ENCODE results near the gene FRAT1.

FRAT1 gene

DNA sequence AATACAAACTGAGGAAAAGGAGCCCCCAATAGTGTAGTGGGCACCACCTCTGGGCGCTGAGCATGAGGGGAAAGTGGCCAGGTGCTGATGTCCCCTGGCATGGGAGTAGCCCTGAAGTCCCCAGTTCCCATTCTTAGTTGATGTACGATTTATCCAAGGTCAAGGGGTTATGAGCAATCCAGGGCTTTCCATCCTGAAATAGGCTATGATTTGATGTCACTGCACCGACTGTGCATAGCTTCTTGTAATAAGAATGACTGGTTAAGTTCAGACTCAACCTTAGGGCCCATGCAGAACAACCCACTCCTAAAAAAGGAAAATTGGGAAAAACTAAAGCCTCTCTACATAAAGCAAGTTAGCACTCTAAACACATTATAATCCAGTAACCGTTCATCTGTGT, 4.4 kb downstream of the FRAT1 start:
- Histone ChIP-seq H3K4me3 (replicated peaks; ENCODE audit: low read depth, low read length) (no peak overlapping the region), H3K36me3 (ENCODE audit: control insufficient read depth, insufficient read depth, low read length) (no peaks in the 10 kb centered on the region), H3K27me3 (replicated peaks; ENCODE audit: control insufficient read depth, insufficient read depth, low read length) (no peaks in the 10 kb centered on the region; the same call in 1 of the 2 replicates)
- no peak for DNase-seq (ENCODE audit: extremely low read depth, insufficient read length)
- TF ChIP-seq, protein P1, sequence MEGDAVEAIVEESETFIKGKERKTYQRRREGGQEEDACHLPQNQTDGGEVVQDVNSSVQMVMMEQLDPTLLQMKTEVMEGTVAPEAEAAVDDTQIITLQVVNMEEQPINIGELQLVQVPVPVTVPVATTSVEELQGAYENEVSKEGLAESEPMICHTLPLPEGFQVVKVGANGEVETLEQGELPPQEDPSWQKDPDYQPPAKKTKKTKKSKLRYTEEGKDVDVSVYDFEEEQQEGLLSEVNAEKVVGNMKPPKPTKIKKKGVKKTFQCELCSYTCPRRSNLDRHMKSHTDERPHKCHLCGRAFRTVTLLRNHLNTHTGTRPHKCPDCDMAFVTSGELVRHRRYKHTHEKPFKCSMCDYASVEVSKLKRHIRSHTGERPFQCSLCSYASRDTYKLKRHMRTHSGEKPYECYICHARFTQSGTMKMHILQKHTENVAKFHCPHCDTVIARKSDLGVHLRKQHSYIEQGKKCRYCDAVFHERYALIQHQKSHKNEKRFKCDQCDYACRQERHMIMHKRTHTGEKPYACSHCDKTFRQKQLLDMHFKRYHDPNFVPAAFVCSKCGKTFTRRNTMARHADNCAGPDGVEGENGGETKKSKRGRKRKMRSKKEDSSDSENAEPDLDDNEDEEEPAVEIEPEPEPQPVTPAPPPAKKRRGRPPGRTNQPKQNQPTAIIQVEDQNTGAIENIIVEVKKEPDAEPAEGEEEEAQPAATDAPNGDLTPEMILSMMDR (IDR thresholded peaks at IDR 0.05; ENCODE audit: insufficient read depth, low read length, poor library complexity, severe bottlenecking) = no peak

DNA sequence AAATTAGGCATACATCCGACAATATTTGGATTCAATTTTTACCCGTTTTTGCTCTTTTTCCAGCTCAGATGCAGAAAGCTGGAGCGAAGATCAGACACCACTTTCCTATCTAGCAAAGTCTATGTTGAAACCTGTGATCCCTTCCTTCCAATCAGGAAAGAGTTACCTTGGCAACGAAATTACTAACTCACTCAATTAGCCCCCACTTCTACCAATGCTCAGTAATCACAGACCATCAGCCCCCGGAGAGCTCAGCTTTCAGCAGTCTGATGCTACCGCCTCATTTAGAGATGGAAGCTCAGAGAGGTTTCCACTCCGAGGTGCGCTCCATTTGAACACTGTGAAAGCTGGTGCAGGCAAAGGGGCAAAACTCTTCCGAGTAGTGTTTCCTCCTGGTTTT, 6.7 kb downstream of the FRAT1 start:
- Histone ChIP-seq H3K4me3 (replicated peaks; ENCODE audit: low read depth, low read length) (no peak overlapping the region), H3K27me3 (replicated peaks; ENCODE audit: control insufficient read depth, insufficient read depth, low read length) (no peaks in the 10 kb centered on the region), H3K36me3 (ENCODE audit: control insufficient read depth, insufficient read depth, low read length) (no peaks in the 10 kb centered on the region)
- TF ChIP-seq, protein P1 (IDR thresholded peaks at IDR 0.05; ENCODE audit: insufficient read depth, low read length, poor library complexity, severe bottlenecking) = no peak
- DNase-seq (ENCODE audit: extremely low read depth, insufficient read length) = no peak

- H3K27me3 ChIP-seq (replicated peaks; ENCODE audit: control insufficient read depth, insufficient read depth, low read length) = no peaks in the 10 kb centered on the region
- TF ChIP-seq, protein P1 (IDR thresholded peaks at IDR 0.05; ENCODE audit: insufficient read depth, low read length, poor library complexity, severe bottlenecking) = no peak
- H3K4me3 ChIP-seq (replicated peaks; ENCODE audit: low read depth, low read length) = no peak overlapping the region
- H3K36me3 ChIP-seq (ENCODE audit: control insufficient read depth, insufficient read depth, low read length) = no peaks in the 10 kb centered on the region
- DNase-seq (ENCODE audit: extremely low read depth, insufficient read length) = no peak
Observed at GRCh38 chr10:97327348-97328294, 8.6 kb downstream of the FRAT1 start.

GRCh38 chr10:97328646-97329453, 9.8 kb downstream of the FRAT1 start:
- H3K36me3 ChIP-seq (ENCODE audit: control insufficient read depth, insufficient read depth, low read length) = no peaks in the 10 kb centered on the region
- TF ChIP-seq, protein P1 (IDR thresholded peaks at IDR 0.05; ENCODE audit: insufficient read depth, low read length, poor library complexity, severe bottlenecking) = no peak
- no peak overlapping the region for H3K4me3 ChIP-seq (replicated peaks; ENCODE audit: low read depth, low read length)

DNA sequence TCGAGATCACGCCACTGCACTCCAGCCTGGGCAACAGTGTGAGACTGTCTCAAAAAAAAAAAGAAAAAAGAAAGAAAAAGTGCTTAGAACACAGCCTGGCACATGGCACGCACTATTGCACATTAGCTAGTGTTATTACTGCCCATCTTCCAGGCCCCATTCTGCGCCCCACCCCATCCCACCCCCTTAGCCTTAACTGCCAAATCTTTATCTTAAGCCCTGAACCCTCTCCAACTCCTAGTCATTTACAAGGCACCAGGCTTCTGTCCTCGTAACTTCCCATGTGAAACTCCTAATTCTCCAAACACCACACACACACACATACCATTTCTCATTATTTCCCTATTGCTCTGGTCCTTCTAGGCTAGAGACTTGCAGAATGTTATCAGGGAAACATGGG, 10.7 kb downstream of the FRAT1 start:
- H3K36me3 ChIP-seq (ENCODE audit: control insufficient read depth, insufficient read depth, low read length) = no peaks in the 10 kb centered on the region
- H3K4me3 ChIP-seq (replicated peaks; ENCODE audit: low read depth, low read length) = no peak overlapping the region
- H3K27me3 ChIP-seq (replicated peaks; ENCODE audit: control insufficient read depth, insufficient read depth, low read length) = no peaks in the 10 kb centered on the region
- TF ChIP-seq, protein P1 (IDR thresholded peaks at IDR 0.05; ENCODE audit: insufficient read depth, low read length, poor library complexity, severe bottlenecking) = no peak
- DNase-seq (ENCODE audit: extremely low read depth, insufficient read length) = no peak

More at GRCh38 chr10:97328646-97329453, 9.8 kb downstream of the FRAT1 start:
- no peaks in the 10 kb centered on the region for H3K27me3 ChIP-seq (replicated peaks; ENCODE audit: control insufficient read depth, insufficient read depth, low read length)
- DNase-seq (ENCODE audit: extremely low read depth, insufficient read length) = no peak

Data from GM06990 (cell line).